ENCODE results near the gene EPHB1. TPM values are rescaled to one million over a fixed set of nuclear protein-coding genes. Genes with fewer than 3 reads are reported as not detected.

EPHB1 gene
- total RNA-seq, 8 experiments from 2014 or later = 0.31 to 21.1 (median 13.7) TPM; not detected in 1

DNA sequence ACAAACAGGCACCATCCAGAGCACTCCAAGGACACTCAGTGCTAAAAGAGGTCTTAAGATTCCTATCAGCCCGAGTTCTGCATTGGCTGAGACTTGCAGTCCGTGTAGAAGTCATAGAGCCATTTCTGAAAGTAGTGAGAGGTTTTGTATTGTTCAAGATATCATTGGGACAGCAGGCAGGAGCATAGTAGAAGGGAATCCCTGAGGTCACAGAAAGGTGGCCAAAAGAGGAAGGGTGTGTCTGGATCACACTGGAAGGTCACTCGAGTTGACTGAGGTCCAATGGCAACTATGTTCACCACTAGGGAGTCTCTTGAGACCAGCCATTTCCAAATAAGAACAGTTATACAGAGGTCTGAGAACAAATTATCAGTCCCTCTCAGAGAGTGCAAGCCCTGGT is 468.3 kb downstream of the EPHB1 start:
- ATAC-seq (replicated peaks in 6 of 8) = no peak
- no peak overlapping the region for H3K4me3 ChIP-seq
- H3K27ac ChIP-seq = no peak overlapping the region
- in situ Hi-C loops (cut with MboI; ENCODE audit: low pct_unique_long_range_greater_than_20kb in 2 of 9, low sequenced_read_pairs in 9 of 9, unreplicated experiment in 9 of 9) = no loop called here
- peaks cover 0 to under 1% of the 10 kb centered on the region in 2 donors for H3K4me1 ChIP-seq (replicated peaks in 1 of 2)
- WGBS, 10 experiments = 67 to 100% (median 92%) methylated on average over 2 to 3 of the region's 3 CpGs; no CpG with 5 or more reads in 4 of the 10 experiments

- Histone ChIP-seq H3K4me1 (replicated peaks in 1 of 2) (peaks cover 29 to 31% of the 10 kb centered on the region in 2 donors), H3K4me3 (no peak overlapping the region), H3K27ac (no peak overlapping the region)
- no peak for ATAC-seq (replicated peaks in 6 of 8)
- WGBS, 10 experiments = 17 to 96% (median 77%) methylated on average over 1 to 6 of the region's 6 CpGs; no CpG with 5 or more reads in 1 of the 10 experiments
- in situ Hi-C loops (cut with MboI; ENCODE audit: low pct_unique_long_range_greater_than_20kb in 2 of 9, low sequenced_read_pairs in 9 of 9, unreplicated experiment in 9 of 9) = no loop called here
These were observed 472.4 kb downstream of the EPHB1 start for GRCh38 chr3:135267487-135267886.

DNA sequence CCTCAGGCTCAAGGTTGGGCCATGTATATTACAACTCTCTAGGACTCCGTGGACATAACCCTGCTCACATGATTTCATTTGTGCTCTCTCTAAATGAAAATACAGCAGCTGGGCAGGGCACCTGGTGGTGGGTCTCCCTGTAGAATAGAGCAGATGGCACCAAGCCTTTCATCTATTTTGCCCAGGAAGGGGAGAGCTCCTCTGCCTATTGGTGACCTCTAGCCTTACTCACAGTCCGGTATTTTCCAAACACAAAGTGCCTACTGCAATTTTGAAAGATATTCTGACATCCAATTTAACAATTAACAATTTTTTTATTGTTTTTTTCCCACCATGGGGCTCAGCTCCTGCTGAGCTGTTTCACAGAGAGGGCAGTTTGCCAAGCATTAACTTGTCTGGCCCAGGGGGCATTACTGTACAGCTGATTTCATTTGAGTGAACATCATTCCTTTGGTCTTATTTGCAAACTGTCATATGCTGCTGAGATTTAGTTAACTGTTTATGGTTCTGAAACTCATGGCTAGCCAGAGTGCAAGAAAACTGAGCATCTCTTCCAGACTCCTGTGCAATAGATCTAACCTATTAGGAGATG is 474.0 kb downstream of the EPHB1 start:
- Histone ChIP-seq H3K4me1 (replicated peaks in 1 of 2) (peaks cover 34 to 35% of the 10 kb centered on the region in 2 donors), H3K4me3 (no peak overlapping the region), H3K27ac (no peak overlapping the region)
- WGBS, 10 experiments = 17 to 89% (median 50%) methylated on average over 1 to 2 of the region's 2 CpGs; no CpG with 5 or more reads in 2 of the 10 experiments
- in situ Hi-C loops (cut with MboI; ENCODE audit: low pct_unique_long_range_greater_than_20kb in 2 of 9, low sequenced_read_pairs in 9 of 9, unreplicated experiment in 9 of 9) = no loop called here
- ATAC-seq (replicated peaks in 6 of 8) = peak in 4 of 8 experiments; percentile 47 to 69 (median 52)

DNA sequence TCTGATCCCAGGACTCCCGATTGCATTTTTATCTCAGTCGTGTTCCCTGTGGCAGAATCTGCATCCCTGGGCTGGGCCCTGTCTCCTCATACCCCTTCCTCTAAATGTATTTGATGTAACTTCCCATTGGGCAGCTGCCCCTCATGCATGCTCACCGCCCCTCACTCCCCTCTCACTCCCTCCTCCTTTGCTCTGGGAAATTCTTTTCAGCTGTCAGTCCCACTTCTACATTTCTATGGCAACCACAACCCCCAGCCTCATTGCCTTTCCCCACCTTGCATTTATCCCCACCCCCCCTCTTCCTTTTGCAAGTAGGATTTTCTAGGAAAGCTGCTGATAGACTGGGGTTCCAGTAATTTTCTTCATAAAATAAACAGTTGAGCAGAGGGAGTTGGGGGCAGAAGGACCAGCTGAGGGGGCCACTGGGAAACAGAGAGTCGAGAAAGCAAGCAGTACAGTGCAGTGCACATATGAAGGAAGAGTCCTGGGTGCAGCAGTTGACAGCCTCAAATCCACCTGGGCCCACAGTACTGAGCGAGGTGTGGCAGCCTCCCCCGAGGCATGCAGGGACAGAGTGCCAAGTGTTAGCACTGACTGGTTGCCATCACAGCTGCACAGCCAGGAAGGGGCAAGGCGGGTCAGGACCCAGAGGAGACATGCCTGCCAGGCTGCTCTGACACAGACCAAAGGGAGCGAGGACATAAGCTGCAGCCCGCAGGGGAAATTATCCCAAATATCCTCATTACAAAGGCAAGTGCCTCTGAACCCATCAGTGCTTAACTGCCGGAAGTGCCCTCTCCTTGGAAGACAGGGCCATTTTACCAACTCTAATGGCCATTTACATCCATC is 476.3 kb downstream of the EPHB1 start:
- peak overlapping the region in 1 of 2 donors; percentile 29 for H3K27ac ChIP-seq
- peaks cover 34 to 35% of the 10 kb centered on the region in 2 donors for H3K4me1 ChIP-seq (replicated peaks in 1 of 2)
- ATAC-seq (replicated peaks in 6 of 8) = peak in 5 of 8 experiments; percentile 41 to 70 (median 48)
- in situ Hi-C loops (cut with MboI; ENCODE audit: low pct_unique_long_range_greater_than_20kb in 2 of 9, low sequenced_read_pairs in 9 of 9, unreplicated experiment in 9 of 9) = no loop called here
- H3K4me3 ChIP-seq = no peak overlapping the region
- WGBS, 10 experiments = 10 to 100% (median 42%) methylated on average over 1 to 5 of the region's 10 CpGs; no CpG with 5 or more reads in 2 of the 10 experiments

- Histone ChIP-seq H3K4me1 (replicated peaks in 1 of 2) (peaks cover 34 to 35% of the 10 kb centered on the region in 2 donors), H3K27ac (no peak overlapping the region), H3K4me3 (no peak overlapping the region)
- peak in 5 of 8 experiments; percentile 33 to 74 (median 48) for ATAC-seq (replicated peaks in 6 of 8)
- in situ Hi-C loops (cut with MboI; ENCODE audit: low pct_unique_long_range_greater_than_20kb in 2 of 9, low sequenced_read_pairs in 9 of 9, unreplicated experiment in 9 of 9) = no loop called here
- 0 to 60% (median 30%) methylated on average over 1 to 7 of the region's 7 CpGs for WGBS, 10 experiments
These were observed 477.1 kb downstream of the EPHB1 start for GRCh38 chr3:135272026-135272669.

DNA sequence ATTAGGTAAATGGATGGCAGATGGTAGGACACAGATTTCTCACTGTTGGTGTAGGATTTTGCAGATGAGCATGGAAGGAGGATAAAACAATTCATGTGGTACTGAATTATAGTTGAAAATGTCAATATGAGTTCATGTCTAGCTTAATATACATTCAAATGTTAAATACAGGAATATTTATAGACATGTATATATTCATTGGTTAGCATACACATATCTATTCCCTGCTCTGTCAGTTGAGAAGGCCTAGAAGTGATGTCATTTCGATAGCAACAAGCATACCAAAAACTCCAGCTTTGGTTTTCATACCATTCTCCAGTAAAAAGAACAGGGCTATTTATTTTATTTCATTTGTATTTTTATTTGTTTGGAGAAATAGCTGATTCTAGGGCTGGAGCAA is 497.1 kb downstream of the EPHB1 start:
- H3K27ac ChIP-seq = no peak overlapping the region

GRCh38 chr3:135301670-135302069 is 506.6 kb downstream of the EPHB1 start:
- Histone ChIP-seq H3K4me3 (no peak overlapping the region), H3K4me1 (replicated peaks in 1 of 2) (no peaks in the 10 kb centered on the region), H3K27ac (no peak overlapping the region)
- 94 to 100% (median 94%) methylated on average over 2 of the region's 2 CpGs; no CpG with 5 or more reads in 7 of the 10 experiments for WGBS, 10 experiments
- ATAC-seq (replicated peaks in 6 of 8) = no peak
- in situ Hi-C loops (cut with MboI; ENCODE audit: low pct_unique_long_range_greater_than_20kb in 2 of 9, low sequenced_read_pairs in 9 of 9, unreplicated experiment in 9 of 9) = no loop called here

More for the DNA sequence above, 497.1 kb downstream of the EPHB1 start:
- in situ Hi-C loops (cut with MboI; ENCODE audit: low pct_unique_long_range_greater_than_20kb in 2 of 9, low sequenced_read_pairs in 9 of 9, unreplicated experiment in 9 of 9) = no loop called here
- H3K4me1 ChIP-seq (replicated peaks in 1 of 2) = peaks cover 10% of the 10 kb centered on the region in 2 donors
- H3K4me3 ChIP-seq = no peak overlapping the region
- 0 to 100% (median 51%) methylated on average over 1 of the region's 1 CpG; no CpG with 5 or more reads in 4 of the 10 experiments for WGBS, 10 experiments
- peak in 5 of 8 experiments; percentile 13 to 71 (median 31) for ATAC-seq (replicated peaks in 6 of 8)

DNA sequence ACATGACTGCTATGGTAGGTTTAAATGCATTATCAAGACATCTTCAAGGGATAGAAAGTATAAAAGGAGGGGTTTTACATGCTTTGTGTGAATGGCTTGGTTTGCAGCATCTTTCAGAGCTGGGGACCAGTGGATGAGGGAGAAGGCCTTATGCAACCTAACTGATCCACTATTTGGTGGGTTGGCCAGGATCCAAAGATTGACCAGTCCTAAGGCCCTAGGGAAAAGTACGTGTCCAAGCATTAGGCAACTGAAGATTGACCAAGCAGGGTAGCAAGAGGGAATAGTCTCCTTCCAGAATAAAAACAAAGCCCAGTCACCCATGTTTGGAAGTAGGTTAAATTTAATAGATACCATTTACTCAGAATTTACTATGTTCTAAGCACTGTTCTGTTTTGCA is 509.3 kb downstream of the EPHB1 start:
- no peak for ATAC-seq (replicated peaks in 6 of 8)
- Histone ChIP-seq H3K27ac (no peak overlapping the region), H3K4me3 (no peak overlapping the region), H3K4me1 (replicated peaks in 1 of 2) (no peaks in the 10 kb centered on the region)
- 0 to 100% (median 59%) methylated on average over 1 of the region's 1 CpG; no CpG with 5 or more reads in 4 of the 10 experiments for WGBS, 10 experiments
- in situ Hi-C loops (cut with MboI; ENCODE audit: low pct_unique_long_range_greater_than_20kb in 2 of 9, low sequenced_read_pairs in 9 of 9, unreplicated experiment in 9 of 9) = no loop called here

Other genes starting within 250 kb of the EPHB1 start
- 1 to 10 TPM in 3 of 8 experiments, under 1 TPM in 4, not detected in 1; 0.17 to 1.4 (median 0.71) TPM for gene KY, start 144.2 kb upstream of the EPHB1 start, total RNA-seq

Data from motor neuron (in vitro differentiated cells).